Keratinocyte (primary cell): Measurements from ENCODE around the gene ZHX3. TPM values are rescaled to one million over a fixed set of nuclear protein-coding genes. Genes with fewer than 3 reads are reported as not detected.

Experiments
- DNase-seq: peaks from one replicate; pipeline ENCODE4 v3.0.0-alpha.2; 2011; ENCODE audit warnings: low read depth, missing footprints, low spot score
- FAIRE-seq: peaks from 2 replicates; lab custom pipeline; 2011; peaks lifted over from hg19 to GRCh38; lab: Jason Lieb, UNC
- H2AFZ ChIP-seq: 2 replicates; pipeline ENCODE4 v1.6.0; 2012; ENCODE audit warnings: low read length, control low read depth, inconsistent platforms; ENCODE audit not compliant: control insufficient read depth
- H3K27ac ChIP-seq: 2 replicates; pipeline ENCODE4 v1.5.1; 2011; ENCODE audit warnings: low read length; ENCODE audit not compliant: control insufficient read depth, insufficient read depth
- H3K27me3 ChIP-seq: 3 replicates; pipeline ENCODE4 v1.6.0; 2011; ENCODE audit warnings: low read length; ENCODE audit not compliant: control insufficient read depth, insufficient read depth; ENCODE audit errors: extremely low read depth
- H3K36me3 ChIP-seq, 2 experiments: 2 replicates in 1 of 2; 3 replicates in 1 of 2; pipeline ENCODE4 v1.5.1; 2011; ENCODE audit warnings: low read length in 2 of 2, mild to moderate bottlenecking in 1 of 2; ENCODE audit not compliant: control insufficient read depth in 2 of 2, insufficient read depth in 2 of 2; ENCODE audit errors: extremely low read depth in 1 of 2
- H3K4me1 ChIP-seq: 3 replicates; pipeline ENCODE4 v1.5.1; 2011; ENCODE audit warnings: low read length; ENCODE audit not compliant: control insufficient read depth, insufficient read depth; ENCODE audit errors: extremely low read depth
- H3K4me2 ChIP-seq: 3 replicates; pipeline ENCODE4 v1.6.0; 2011; ENCODE audit warnings: low read depth, low read length; ENCODE audit not compliant: control insufficient read depth, insufficient read depth; ENCODE audit errors: extremely low read depth
- H3K4me3 ChIP-seq, 3 experiments: fragments of 200-600 bp in 1 of 3; sonication (generic) in 1 of 3; 2 replicates in 2 of 3; 3 replicates in 1 of 3; pipeline ENCODE4 v1.5.1; 2011 to 2016; ENCODE audit warnings: low read length in 3 of 3, mild to moderate bottlenecking in 3 of 3, control low read depth in 2 of 3, inconsistent platforms in 1 of 3, low read depth in 1 of 3, mixed read lengths in 1 of 3, mixed run types in 1 of 3, moderate library complexity in 1 of 3; ENCODE audit not compliant: control insufficient read depth in 2 of 3, insufficient read depth in 2 of 3; ENCODE audit errors: extremely low read depth in 1 of 3
- H3K79me2 ChIP-seq: 2 replicates; pipeline ENCODE4 v1.6.0; 2012; ENCODE audit warnings: low read length; ENCODE audit not compliant: control insufficient read depth, insufficient read depth
- H3K9ac ChIP-seq: 3 replicates; pipeline ENCODE4 v1.6.0; 2011; ENCODE audit warnings: low read length; ENCODE audit not compliant: control insufficient read depth, insufficient read depth; ENCODE audit errors: extremely low read depth
- H3K9me1 ChIP-seq: 3 replicates; pipeline ENCODE4 v1.6.0; 2011; ENCODE audit warnings: low read length; ENCODE audit not compliant: control insufficient read depth, insufficient read depth; ENCODE audit errors: extremely low read depth
- H3K9me3 ChIP-seq: 2 replicates; pipeline ENCODE4 v1.5.1; 2012; ENCODE audit warnings: low read depth, low read length; ENCODE audit not compliant: control insufficient read depth
- H4K20me1 ChIP-seq: 3 replicates; pipeline ENCODE4 v1.6.0; 2011; ENCODE audit warnings: low read length; ENCODE audit not compliant: control insufficient read depth, insufficient read depth; ENCODE audit errors: extremely low read depth
- CTCF ChIP-seq, 3 experiments: IDR thresholded peaks in 1 of 3; conservative IDR thresholded peaks in 1 of 3; optimal IDR thresholded peaks in 1 of 3; 2 replicates in 2 of 3; 3 replicates in 1 of 3; pipeline versions ENCODE3 to v1.5.1; 2011; ENCODE audit warnings: low read length in 3 of 3, mild to moderate bottlenecking in 3 of 3, moderate library complexity in 2 of 3, control low read depth in 1 of 3, inconsistent platforms in 1 of 3; ENCODE audit not compliant: insufficient read depth in 2 of 3; ENCODE audit errors: extremely low read depth in 1 of 3
- EZH2 ChIP-seq: IDR thresholded peaks from one replicate; pipeline ENCODE4 v1.6.1; 2012; ENCODE audit warnings: inconsistent platforms, mild to moderate bottlenecking, low read length, moderate library complexity
- dilution Hi-C: fragments of 300-500 bp; cut with MboI; formaldehyde crosslinking; loops from one replicate; pipeline ENCODE4 v1.7.0; 2020; ENCODE audit warnings: low sequenced_read_pairs; ENCODE audit not compliant: extremely low pct_ligation_motif_present
- polyA plus RNA-seq, 5 experiments: library from polyadenylated mRNA; depleted of rRNA in 3 of 5; stranded (reverse) in 3 of 5; stranded (forward) in 1 of 5; unstranded in 1 of 5; fragments of >200 nt; gene quantifications; 1 replicate in 1 of 5; 2 replicates in 3 of 5; 3 replicates in 1 of 5; pipeline versions ENCODE4 v1.2.1 to v1.2.3, GENCODE V29; 2011 to 2012; ENCODE audit warnings: missing spikeins in 2 of 5, low read depth in 1 of 5, low replicate concordance in 1 of 5

ZHX3 gene
- polyA plus RNA-seq, 1 donor (not counting 4 experiments of a cell fraction or from before 2014, with no cell fraction given) = 16.5 TPM

- no peak for TF ChIP-seq EZH2
- no peak for TF ChIP-seq CTCF (optimal IDR thresholded peaks at IDR 0.05 in 1 of 3, IDR thresholded peaks at IDR 0.05 in 1 of 3, conservative IDR thresholded peaks at IDR 0.05 in 1 of 3; ENCODE audit: extremely low read depth in 1 of 3, insufficient read depth in 2 of 3, low read length in 3 of 3)
- Histone ChIP-seq H3K36me3 (peaks cover 0 to 2% of the 10 kb centered on the region in 2 experiments), H3K27ac (no peak overlapping the region), H4K20me1 (no peaks in the 10 kb centered on the region), H3K9ac (no peak overlapping the region), H3K4me1 (no peaks in the 10 kb centered on the region), H3K9me1 (no peaks in the 10 kb centered on the region), H3K4me3 (no peak overlapping the region), H3K4me2 (no peak overlapping the region), H2AFZ (no peak overlapping the region), H3K27me3 (no peaks in the 10 kb centered on the region), H3K9me3 (no peaks in the 10 kb centered on the region), H3K79me2 (no peaks in the 10 kb centered on the region)
- dilution Hi-C loops = no loop called here
- DNase-seq (no peak), FAIRE-seq (peak; percentile 20)
These were observed 97.7 kb downstream of the ZHX3 start for GRCh38 chr20:41219824-41220223.

GRCh38 chr20:41218466-41218865 is 99.1 kb downstream of the ZHX3 start:
- peaks cover 0 to 2% of the 10 kb centered on the region in 2 experiments for H3K36me3 ChIP-seq
- TF ChIP-seq CTCF (optimal IDR thresholded peaks at IDR 0.05 in 1 of 3, IDR thresholded peaks at IDR 0.05 in 1 of 3, conservative IDR thresholded peaks at IDR 0.05 in 1 of 3; ENCODE audit: extremely low read depth in 1 of 3, insufficient read depth in 2 of 3, low read length in 3 of 3) (no peak), EZH2 (no peak)
- FAIRE-seq (peak; percentile 32), DNase-seq (no peak)
- no peak overlapping the region for H3K27ac ChIP-seq
- H3K4me3 ChIP-seq = no peak overlapping the region
- no peak overlapping the region for H3K9ac ChIP-seq
- H3K4me1 ChIP-seq = peaks cover 1% of the 10 kb centered on the region
- no peaks in the 10 kb centered on the region for H3K27me3 ChIP-seq
- H2AFZ ChIP-seq = no peak overlapping the region
- no peak overlapping the region for H3K4me2 ChIP-seq
- H3K9me3 ChIP-seq = no peaks in the 10 kb centered on the region
- peaks cover under 1% of the 10 kb centered on the region for H4K20me1 ChIP-seq
- peaks cover 2% of the 10 kb centered on the region for H3K79me2 ChIP-seq
- H3K9me1 ChIP-seq = no peaks in the 10 kb centered on the region
- dilution Hi-C loops = no loop called here
